Stimulated activated effector memory CD8-positive, alpha-beta T cell treated with anti-CD3 and anti-CD28 coated beads, Interleukin-12 subunit alpha, Interleukin-12 subunit beta, amount 100 ng/mL, for 72 hours (primary cell): ENCODE measurements around the gene MARCHF5.

ENCODE experiments used
- ATAC-seq: fragments of 150-1000 bp; cut with Tn5 transposase; 2 replicates; pipeline ENCODE4 v1.10.0; 2021
- DNase-seq, 2 donors: peaks; one replicate each; pipeline ENCODE4 v3.0.0; 2021 to 2022; ENCODE audit warnings: low spot score in 2 of 2
- H3K27ac Mint-ChIP-seq: one replicate; pipeline ENCODE4 v1.8.0; 2022; ENCODE audit warnings: mild to moderate bottlenecking, mixed read lengths
- H3K36me3 Mint-ChIP-seq: one replicate; pipeline ENCODE4 v1.8.0; 2022; ENCODE audit warnings: mild to moderate bottlenecking, mixed read lengths
- H3K4me1 Mint-ChIP-seq: one replicate; pipeline ENCODE4 v1.8.0; 2022; ENCODE audit warnings: mixed read lengths
- H3K4me3 Mint-ChIP-seq: one replicate; pipeline ENCODE4 v1.8.0; 2022; ENCODE audit warnings: mild to moderate bottlenecking, mixed read lengths
- H3K9me3 Mint-ChIP-seq: one replicate; pipeline ENCODE4 v1.8.0; 2022; ENCODE audit warnings: mixed read lengths

MARCHF5 gene, protein sequence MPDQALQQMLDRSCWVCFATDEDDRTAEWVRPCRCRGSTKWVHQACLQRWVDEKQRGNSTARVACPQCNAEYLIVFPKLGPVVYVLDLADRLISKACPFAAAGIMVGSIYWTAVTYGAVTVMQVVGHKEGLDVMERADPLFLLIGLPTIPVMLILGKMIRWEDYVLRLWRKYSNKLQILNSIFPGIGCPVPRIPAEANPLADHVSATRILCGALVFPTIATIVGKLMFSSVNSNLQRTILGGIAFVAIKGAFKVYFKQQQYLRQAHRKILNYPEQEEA

DNA sequence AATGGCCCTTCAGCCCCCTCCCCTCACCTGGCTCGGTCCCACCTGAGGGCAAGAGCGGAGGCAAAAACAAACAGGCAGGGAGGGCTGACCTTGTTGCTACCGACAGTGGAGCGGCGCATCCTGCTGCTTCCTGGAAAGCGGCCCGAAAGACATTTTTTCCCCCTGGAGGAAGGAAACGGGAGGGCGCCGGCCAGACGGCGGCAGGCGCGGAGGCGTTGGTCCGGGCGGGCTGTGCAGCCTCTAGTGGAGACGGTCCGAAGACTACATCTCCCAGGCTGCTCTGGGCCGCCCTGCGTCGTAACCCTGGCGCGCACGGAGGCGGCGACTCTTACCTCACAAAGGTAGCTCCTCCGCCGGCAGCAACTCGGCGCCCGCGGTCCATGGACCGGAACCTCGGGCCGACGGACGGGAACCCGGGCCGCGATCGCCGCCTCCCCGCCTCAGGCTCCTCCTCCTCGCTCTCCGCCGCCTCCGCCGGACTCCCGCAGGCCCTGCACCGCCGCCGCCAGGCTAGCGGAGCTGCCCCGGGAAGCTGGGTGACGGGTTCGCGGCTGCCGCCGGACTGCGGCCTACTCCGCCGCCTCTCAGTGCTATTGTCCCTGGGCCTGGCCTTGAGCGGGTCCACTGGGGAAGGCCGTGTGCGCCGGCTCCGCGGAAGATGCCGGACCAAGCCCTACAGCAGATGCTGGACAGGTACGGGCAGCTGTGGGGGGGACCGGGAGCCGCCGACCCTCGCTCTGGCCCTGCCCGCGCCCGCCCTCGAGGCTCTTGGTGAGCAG, at the start of gene MARCHF5, which contains the start of gene CPEB3:
Gene MARCHF5 (plus strand): TSS at position 331 of the 779 bp plus-strand sequence. CDS start 328 bp downstream, at position 659.
Gene CPEB3 (minus strand): TSS at position 242 of the 779 bp plus-strand sequence. CDS start 50,728 bp downstream, outside the sequence.
- Mint-ChIP-seq H3K4me1 (peaks cover 19% of the 10 kb centered on the region), H3K9me3 (no peaks in the 10 kb centered on the region), H3K27ac (peak within 1 kb of the TSS; percentile 83), H3K36me3 (peaks cover 33% of the 10 kb centered on the region), H3K4me3 (peak within 1 kb of the TSS; percentile 82)
- DNase-seq, result peak; percentile 78 to 94
- peak; percentile 99 for ATAC-seq

DNA sequence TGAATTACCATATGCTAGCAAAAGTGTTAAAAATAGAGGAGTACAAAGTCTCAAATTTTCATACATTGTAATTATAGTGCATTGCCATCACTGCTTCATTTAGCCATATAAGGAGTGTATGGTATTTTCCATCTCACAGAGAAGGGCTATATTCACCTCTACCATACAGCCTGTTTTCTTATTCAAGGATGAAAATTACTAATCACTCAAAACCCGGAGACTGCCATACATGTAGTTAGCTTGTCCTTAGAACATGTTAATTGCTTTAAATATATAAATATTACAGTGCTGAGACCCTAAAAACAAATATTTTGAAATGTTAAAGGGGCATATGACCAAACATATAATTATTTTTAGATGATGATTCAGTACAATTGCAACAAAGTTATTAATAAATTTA, 49.5 kb upstream of the MARCHF5 start:
- ATAC-seq, result no peak
- Mint-ChIP-seq H3K9me3 (no peaks in the 10 kb centered on the region), H3K4me1 (peaks cover 56% of the 10 kb centered on the region), H3K4me3 (peak overlapping the region; percentile 79), H3K27ac (no peak overlapping the region), H3K36me3 (peaks cover 17% of the 10 kb centered on the region)
- DNase-seq, result no peak

DNA sequence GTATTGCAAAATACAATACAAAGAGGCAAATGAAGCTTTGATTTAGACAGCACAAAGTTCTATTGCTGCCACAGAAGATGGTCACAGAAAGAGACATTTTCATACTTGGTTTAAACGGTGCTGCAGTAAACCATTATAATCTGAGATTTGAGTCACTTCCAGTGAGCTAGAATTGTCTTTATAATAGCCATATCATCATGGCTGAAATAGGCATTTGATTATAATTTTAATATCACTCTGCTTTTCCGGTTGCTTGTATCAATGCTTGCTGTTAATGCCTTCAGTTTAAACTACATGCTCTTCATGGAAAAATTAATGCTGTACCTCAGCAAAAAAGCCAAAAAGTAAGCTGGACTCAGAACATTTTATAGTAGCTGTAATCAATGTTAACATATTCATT, 48.6 kb upstream of the MARCHF5 start:
- no peak for DNase-seq
- Mint-ChIP-seq H3K36me3 (peaks cover 17% of the 10 kb centered on the region), H3K9me3 (no peaks in the 10 kb centered on the region), H3K4me1 (peaks cover 52% of the 10 kb centered on the region), H3K27ac (no peak overlapping the region), H3K4me3 (no peak overlapping the region)
- ATAC-seq, result no peak

DNA sequence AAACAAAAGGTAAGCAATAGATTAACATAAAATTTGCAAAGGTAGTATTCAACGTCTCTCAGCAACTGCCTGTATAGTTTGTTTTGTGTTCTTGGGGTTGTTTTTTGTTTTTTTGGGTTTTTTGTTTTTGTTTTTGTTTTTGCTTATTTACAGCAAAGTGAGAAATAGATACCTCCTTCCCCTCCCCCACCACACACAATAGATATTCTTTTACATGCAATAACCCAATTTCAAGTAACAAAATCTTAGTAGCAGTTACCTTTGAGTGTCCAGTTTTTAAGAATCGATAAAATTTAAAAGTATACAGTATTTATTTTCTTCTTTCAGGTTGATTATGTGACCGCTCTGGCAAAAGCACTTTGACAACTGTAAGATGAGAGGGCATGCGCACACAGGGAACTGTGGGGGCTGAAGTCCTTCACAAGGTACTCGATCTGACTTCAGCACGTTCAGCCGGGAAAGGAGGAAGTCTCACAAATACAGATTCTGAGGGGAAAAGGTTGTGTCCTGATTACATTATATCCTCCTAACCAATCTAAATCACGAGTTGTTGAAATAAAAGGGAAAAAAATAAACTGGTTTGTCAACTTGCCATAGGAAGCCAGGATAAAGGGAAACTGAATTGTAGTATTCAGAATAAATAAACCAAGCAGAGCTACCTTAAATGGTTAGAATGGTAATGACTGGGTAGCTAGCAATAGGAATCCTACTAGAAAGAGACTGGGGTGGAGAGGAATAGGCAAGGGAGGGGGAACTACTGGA, 47.9 kb upstream of the MARCHF5 start:
- Mint-ChIP-seq H3K27ac (peak overlapping the region; percentile 82), H3K4me1 (peaks cover 46% of the 10 kb centered on the region), H3K9me3 (no peaks in the 10 kb centered on the region), H3K36me3 (peaks cover 13% of the 10 kb centered on the region), H3K4me3 (peak overlapping the region; percentile 58)
- ATAC-seq (peak; percentile 53), DNase-seq (no peak)

DNA sequence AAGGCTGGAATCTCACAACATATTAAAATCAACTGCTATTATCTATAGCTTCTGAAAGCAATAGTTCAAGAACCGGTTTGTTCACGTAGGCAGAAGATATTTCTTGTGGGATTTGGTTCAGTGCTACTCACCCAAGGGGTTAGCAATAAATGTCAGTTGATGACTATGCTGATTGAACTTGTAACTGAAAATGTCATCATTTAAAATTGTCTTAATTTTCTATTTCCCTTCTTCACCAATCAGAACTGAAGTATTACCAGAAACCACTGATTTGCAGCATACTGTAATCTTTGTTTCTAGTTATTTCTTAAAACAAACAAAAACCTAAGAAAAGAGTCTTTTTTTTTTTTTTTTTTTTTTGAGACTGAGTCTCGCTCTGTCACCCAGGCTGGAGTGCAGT, 46.2 kb upstream of the MARCHF5 start:
- H3K36me3 Mint-ChIP-seq, result no peaks in the 10 kb centered on the region
- ATAC-seq, result peak; percentile 58

DNA sequence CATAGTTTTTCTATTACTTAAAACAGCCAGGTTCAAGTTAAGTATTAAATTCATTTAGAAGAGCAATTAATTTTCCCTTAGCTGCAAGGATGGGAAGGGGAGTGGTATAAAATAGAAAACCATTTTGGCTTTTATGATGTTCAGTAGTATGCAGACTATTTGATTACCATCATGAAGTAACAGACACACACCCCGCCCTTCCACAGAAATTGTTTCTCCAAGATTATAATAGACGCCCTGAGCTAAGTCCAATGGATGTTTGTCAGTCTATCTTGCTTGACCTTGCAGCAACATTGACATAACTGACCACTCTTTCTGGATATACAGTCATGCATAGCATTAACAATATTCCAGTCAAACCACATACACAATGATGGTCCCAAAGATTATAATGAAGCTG, 42.4 kb upstream of the MARCHF5 start:
- H3K9me3 Mint-ChIP-seq, result no peaks in the 10 kb centered on the region
- no peak overlapping the region for H3K4me3 Mint-ChIP-seq
- peaks cover under 1% of the 10 kb centered on the region for H3K4me1 Mint-ChIP-seq
- no peak overlapping the region for H3K27ac Mint-ChIP-seq
- H3K36me3 Mint-ChIP-seq, result no peaks in the 10 kb centered on the region
- no peak for ATAC-seq
- DNase-seq, result no peak

More for the DNA sequence above, 46.2 kb upstream of the MARCHF5 start:
- Mint-ChIP-seq H3K4me3 (no peak overlapping the region), H3K9me3 (no peaks in the 10 kb centered on the region), H3K4me1 (peaks cover 30% of the 10 kb centered on the region), H3K27ac (no peak overlapping the region)
- DNase-seq, result no peak

DNA sequence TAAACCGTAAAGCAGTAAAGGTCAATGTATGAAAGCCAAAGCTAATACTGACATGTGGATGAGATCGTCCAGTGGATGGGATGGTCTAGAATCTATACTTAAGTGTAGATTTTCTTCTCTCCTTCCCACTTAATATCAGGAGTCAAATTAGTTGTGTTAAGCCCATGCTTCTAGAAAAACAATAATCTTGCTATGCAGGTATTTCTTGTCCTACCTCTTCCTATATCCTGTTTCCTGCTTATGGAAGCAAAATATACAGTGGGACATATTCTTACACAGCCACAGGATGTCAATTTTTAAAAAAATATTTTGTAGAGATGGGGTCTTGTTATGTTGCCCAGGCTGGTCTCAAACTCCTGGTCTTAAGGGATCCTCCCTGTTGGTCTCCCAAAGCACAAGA, 27.6 kb upstream of the MARCHF5 start:
- peaks cover 18% of the 10 kb centered on the region for H3K4me1 Mint-ChIP-seq
- ATAC-seq (no peak), DNase-seq (no peak)
- H3K4me3 Mint-ChIP-seq, result no peak overlapping the region
- H3K36me3 Mint-ChIP-seq, result no peaks in the 10 kb centered on the region
- H3K27ac Mint-ChIP-seq, result no peak overlapping the region
- no peaks in the 10 kb centered on the region for H3K9me3 Mint-ChIP-seq

DNA sequence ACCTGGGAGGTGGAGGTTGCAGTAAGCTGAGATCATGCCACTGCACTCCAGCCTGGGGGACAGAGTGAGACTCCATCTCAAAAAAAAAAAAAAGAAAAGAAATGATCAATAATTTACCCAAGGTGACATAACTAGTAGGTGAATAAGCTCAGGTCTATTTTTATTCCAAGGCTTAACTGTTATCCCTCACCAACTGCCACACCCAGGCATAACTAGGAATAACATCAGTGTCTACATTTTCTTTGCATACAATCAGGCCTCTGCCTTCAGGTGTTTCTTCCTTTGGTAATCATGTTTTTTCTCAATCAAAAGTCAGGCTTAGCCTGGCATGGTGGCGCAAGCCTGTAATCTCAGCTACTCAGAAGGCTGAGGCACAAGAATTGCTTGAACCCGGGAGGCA, 26.7 kb upstream of the MARCHF5 start:
- Mint-ChIP-seq H3K4me3 (no peak overlapping the region), H3K9me3 (no peaks in the 10 kb centered on the region), H3K27ac (no peak overlapping the region), H3K36me3 (no peaks in the 10 kb centered on the region), H3K4me1 (peaks cover 18% of the 10 kb centered on the region)
- no peak for ATAC-seq
- no peak for DNase-seq

DNA sequence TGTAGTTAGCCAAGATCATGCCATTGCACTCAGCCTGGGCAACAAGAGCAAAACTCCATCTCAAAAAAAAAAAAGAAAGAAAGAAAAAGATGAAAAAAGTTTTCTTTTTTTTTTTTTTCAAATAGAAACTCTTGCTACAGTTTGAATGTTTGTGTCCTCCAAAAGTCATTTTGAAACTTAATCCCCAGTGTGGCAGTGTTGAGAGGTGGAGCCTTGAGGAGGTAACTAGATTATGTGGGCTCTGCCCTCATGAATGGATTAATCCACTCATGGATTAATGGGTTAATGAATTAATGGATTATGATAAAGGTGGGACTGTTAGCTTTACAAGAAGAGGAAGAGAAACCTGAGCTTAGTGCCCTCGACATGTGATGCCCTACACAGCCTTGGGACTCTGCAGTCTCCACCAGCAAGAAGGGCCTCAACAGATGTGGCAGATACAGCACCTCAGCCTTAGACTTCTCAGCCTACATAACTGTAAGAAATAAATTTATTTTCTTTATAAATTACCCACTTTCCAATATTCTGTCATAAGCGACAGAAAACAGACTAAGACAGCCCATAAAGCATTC, 25.2 kb upstream of the MARCHF5 start:
- Mint-ChIP-seq H3K27ac (no peak overlapping the region), H3K4me3 (no peak overlapping the region)
- ATAC-seq, result peak; percentile 51

DNA sequence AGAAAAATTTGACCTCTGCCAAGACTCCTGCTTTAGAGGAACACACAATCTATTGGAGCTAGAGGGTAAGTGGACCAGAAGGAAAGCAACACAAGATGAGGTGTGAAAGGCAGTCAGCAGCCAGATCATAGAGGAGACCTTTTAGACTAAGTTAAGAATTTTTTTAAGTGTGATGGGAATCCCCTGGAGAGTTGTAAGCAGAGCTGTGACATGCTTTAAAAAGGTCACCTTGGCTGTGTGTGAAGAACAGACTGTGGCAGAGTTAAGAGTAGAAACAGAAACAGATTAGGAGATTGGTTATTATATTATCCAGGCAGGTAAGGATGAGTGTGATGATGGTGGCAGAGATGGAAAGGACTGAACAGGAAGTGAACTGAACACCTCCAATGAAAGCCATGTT, 23.6 kb upstream of the MARCHF5 start:
- Mint-ChIP-seq H3K9me3 (no peaks in the 10 kb centered on the region), H3K27ac (no peak overlapping the region), H3K4me3 (no peak overlapping the region), H3K36me3 (no peaks in the 10 kb centered on the region), H3K4me1 (peaks cover 18% of the 10 kb centered on the region)
- DNase-seq, result no peak
- peak; percentile 66 for ATAC-seq

More for the DNA sequence above, 25.2 kb upstream of the MARCHF5 start:
- H3K4me1 Mint-ChIP-seq, result peaks cover 18% of the 10 kb centered on the region
- no peaks in the 10 kb centered on the region for H3K36me3 Mint-ChIP-seq
- no peak for DNase-seq
- no peaks in the 10 kb centered on the region for H3K9me3 Mint-ChIP-seq

DNA sequence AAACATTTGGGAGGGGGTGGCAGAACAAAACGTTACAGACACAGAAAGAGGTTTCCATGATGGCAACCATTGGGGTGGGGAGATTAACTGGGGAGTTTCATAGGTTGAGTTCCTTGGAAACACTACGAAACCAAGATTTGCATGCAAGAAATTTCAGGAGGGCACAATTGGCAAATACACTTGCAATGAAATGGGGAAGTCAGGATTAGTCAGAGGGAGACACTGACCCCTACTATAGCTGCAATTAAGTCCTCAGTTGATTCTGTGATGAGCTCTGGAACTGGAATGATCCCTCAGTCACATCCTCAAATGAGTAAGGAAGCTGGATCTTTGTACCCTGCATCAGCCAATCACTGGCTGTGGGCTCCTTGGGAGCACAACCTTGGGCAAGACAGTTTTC, 22.2 kb upstream of the MARCHF5 start:
- no peak overlapping the region for H3K4me3 Mint-ChIP-seq
- no peaks in the 10 kb centered on the region for H3K9me3 Mint-ChIP-seq
- no peak for DNase-seq
- no peak for ATAC-seq
- H3K4me1 Mint-ChIP-seq, result peaks cover 18% of the 10 kb centered on the region
- H3K27ac Mint-ChIP-seq, result peak overlapping the region; percentile 9
- no peaks in the 10 kb centered on the region for H3K36me3 Mint-ChIP-seq

DNA sequence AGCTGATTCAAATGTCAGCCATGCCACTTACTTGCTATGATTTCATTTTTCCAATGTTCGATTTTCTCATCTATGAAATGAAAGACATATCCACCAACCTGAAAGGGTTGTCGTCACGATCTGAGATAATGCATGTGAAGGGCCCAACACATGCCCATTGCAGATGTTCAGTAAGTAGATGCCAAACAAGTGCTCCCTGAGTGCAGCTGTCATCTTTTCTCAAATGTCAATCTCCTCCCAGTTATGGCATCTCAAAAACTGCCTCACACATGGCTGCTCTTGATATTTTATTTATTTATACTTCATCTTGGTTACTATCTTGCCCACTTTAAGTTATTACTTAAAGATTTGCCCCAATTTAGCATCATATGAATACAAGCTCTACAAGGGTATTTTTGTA, 16.9 kb upstream of the MARCHF5 start:
- no peaks in the 10 kb centered on the region for H3K4me1 Mint-ChIP-seq
- ATAC-seq (no peak), DNase-seq (no peak)
- H3K4me3 Mint-ChIP-seq, result no peak overlapping the region
- H3K36me3 Mint-ChIP-seq, result no peaks in the 10 kb centered on the region
- H3K27ac Mint-ChIP-seq, result no peak overlapping the region
- H3K9me3 Mint-ChIP-seq, result no peaks in the 10 kb centered on the region

DNA sequence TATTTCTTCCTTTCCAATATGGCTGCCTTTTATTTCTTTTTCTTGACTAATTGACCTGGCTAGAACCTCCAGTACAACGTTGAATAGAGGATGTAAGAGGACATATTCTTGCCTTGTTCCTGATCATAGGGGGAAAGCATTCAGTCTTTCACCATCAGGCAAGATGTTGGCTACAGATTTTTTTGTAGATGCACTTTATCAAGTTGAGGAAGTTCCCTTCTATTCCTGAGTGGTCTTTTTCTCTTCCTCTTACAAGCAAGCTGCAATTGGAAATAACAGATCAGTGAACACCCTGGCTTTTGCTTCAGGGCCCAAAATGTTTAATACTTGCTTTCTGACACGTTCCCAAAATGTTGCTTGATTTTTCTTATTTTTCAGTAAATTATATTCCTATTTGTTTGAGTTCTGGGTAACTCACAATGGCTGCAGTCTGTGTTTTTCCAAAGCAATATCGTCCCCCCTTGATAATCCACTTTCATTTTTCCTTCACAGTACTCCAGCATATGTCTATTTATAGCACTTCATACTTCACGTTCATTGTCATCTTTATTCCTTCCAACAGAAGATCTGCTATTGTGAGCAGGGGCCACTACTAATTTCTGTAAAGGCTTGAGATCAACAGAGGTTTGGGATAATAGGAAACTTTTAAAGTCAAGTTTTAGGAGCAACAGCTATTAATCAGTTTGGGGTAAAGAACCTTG, 11.8 kb upstream of the MARCHF5 start:
- Mint-ChIP-seq H3K9me3 (no peaks in the 10 kb centered on the region), H3K4me1 (peaks cover 2% of the 10 kb centered on the region), H3K27ac (no peak overlapping the region), H3K36me3 (no peaks in the 10 kb centered on the region), H3K4me3 (no peak overlapping the region)
- DNase-seq (no peak), ATAC-seq (no peak)

DNA sequence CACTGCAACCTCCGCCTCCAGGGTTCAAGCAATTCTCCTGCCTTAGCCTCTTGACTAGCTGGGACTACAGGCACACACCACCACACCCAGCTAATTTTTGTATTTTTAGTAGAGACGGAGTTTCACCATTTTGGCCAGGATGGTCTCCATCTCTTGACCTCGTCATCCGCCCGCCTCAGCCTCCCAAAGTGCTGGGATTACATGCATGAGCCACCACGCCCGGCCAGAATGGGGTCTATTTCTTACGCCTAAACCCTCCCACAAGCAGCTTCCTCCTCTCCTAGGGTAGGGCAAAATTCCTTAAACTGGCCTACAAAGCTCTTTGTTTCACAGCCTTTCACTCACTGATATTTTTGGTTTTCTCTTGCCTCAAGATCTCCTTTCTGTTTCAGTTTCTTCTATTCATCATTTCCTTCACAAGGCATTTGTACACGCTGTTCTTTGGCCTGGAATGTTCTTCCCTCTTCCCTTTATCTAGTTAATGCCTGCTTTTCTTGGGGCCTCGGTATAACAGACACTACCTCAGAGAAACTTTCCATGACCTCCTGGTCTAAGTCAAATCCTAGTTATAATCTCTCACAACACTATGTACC, 6.8 kb upstream of the MARCHF5 start:
- no peak for ATAC-seq
- Mint-ChIP-seq H3K4me1 (peaks cover 7% of the 10 kb centered on the region), H3K36me3 (no peaks in the 10 kb centered on the region), H3K4me3 (no peak overlapping the region), H3K9me3 (no peaks in the 10 kb centered on the region), H3K27ac (no peak overlapping the region)
- no peak for DNase-seq
